Prostate gland (tissue), 2 donors: ENCODE results near the gene EPAS1. TPM values are rescaled to one million over a fixed set of nuclear protein-coding genes. Genes with fewer than 3 reads are reported as not detected.

ENCODE experiments used
- DNase-seq: peaks from one replicate; pipeline ENCODE4 v3.0.0-alpha.2; 2019; ENCODE audit warnings: low spot score
- H3K27ac ChIP-seq, 2 donors: fragments of 200-600 bp; sonication (generic); 2 replicates each; pipeline ENCODE4 v1.5.1; 2017 to 2019
- H3K27me3 ChIP-seq: fragments of 200-600 bp; sonication (generic); replicated peaks from 2 replicates; pipeline ENCODE4 v1.5.1; 2019; ENCODE audit not compliant: insufficient read depth
- H3K36me3 ChIP-seq, 2 donors: fragments of 200-600 bp; sonication (generic); 1 replicate in 1 of 2; 2 replicates in 1 of 2; pipeline versions ENCODE4 v1.5.1 to v1.8.1; 2017 to 2019
- H3K4me1 ChIP-seq: fragments of 200-600 bp; sonication (generic); replicated peaks from 2 replicates; pipeline ENCODE4 v1.5.1; 2019
- H3K4me3 ChIP-seq, 2 donors: fragments of 200-600 bp; sonication (generic); 2 replicates each; pipeline ENCODE4 v1.5.1; 2017 to 2019
- H3K9me3 ChIP-seq: fragments of 200-600 bp; sonication (generic); 2 replicates; pipeline ENCODE4 v1.5.1; 2017
- CTCF ChIP-seq, 4 experiments: fragments of 200-600 bp in 2 of 4; fragments of 450-650 bp in 2 of 4; sonication (generic) in 2 of 4; IDR thresholded peaks; 1 replicate in 3 of 4; 2 replicates in 1 of 4; pipeline ENCODE4 v1.5.1; 2016 to 2019; ENCODE audit warnings: antibody characterized with exemption in 4 of 4, mild to moderate bottlenecking in 2 of 4, moderate library complexity in 2 of 4
- POLR2A ChIP-seq: fragments of 450-650 bp; IDR thresholded peaks from one replicate; pipeline ENCODE4 v1.6.1; 2016; ENCODE audit warnings: antibody characterized with exemption, mild to moderate bottlenecking
- POLR2AphosphoS5 ChIP-seq: sonication (generic); formaldehyde crosslinking; IDR thresholded peaks from one replicate; pipeline ENCODE4 v1.6.1; 2017; ENCODE audit warnings: antibody characterized with exemption
- WGBS: methylation state at CpG from one replicate; pipeline ENCODE4 v1.1.5; 2018; 5-methylcytosine and 5-hydroxymethylcytosine counted together
- intact Hi-C: fragments of 100-400 bp; cut with DNase I; formaldehyde crosslinking; loops from one replicate; pipeline ENCODE4 v1.14.2; 2022
- total RNA-seq, 2 donors: library from RNA; depleted of rRNA; stranded (reverse); fragments of >200 nt; gene quantifications; one replicate each; pipeline ENCODE4 v1.1.0, GENCODE V29; 2016

EPAS1 gene
- total RNA-seq, 2 donors from 2014 or later = 109 to 356 TPM

- 94% methylated on average over 4 of the region's 4 CpGs for whole genome bisulfite sequencing
- Histone ChIP-seq H3K9me3 (no peaks in the 10 kb centered on the region), H3K4me3 (no peak overlapping the region), H3K27ac (no peak overlapping the region), H3K27me3 (no peaks in the 10 kb centered on the region), H3K4me1 (no peaks in the 10 kb centered on the region), H3K36me3 (no peaks in the 10 kb centered on the region)
- TF ChIP-seq CTCF (IDR thresholded peaks at IDR 0.05) (no peak), POLR2A (no peak)
- DNase-seq = no peak
- intact Hi-C loops = no loop called here
Observed at GRCh38 chr2:46327627-46328026, 30.4 kb downstream of the EPAS1 start.

GRCh38 chr2:46328291-46328690, 31.1 kb downstream of the EPAS1 start:
- H3K4me1 ChIP-seq = no peaks in the 10 kb centered on the region
- H3K27ac ChIP-seq = no peak overlapping the region
- no peaks in the 10 kb centered on the region for H3K36me3 ChIP-seq
- intact Hi-C loops = no loop called here
- no peak for DNase-seq
- H3K9me3 ChIP-seq = no peaks in the 10 kb centered on the region
- no peaks in the 10 kb centered on the region for H3K27me3 ChIP-seq
- WGBS = 100% methylated on average over 1 of the region's 1 CpG
- H3K4me3 ChIP-seq = no peak overlapping the region
- TF ChIP-seq CTCF (IDR thresholded peaks at IDR 0.05) (no peak), POLR2AphosphoS5 (no peak), POLR2A (no peak)

GRCh38 chr2:46328829-46329228, 31.6 kb downstream of the EPAS1 start:
- H3K9me3 ChIP-seq = no peaks in the 10 kb centered on the region
- intact Hi-C loops = no loop called here
- no peaks in the 10 kb centered on the region for H3K36me3 ChIP-seq
- no peak overlapping the region for H3K4me3 ChIP-seq
- WGBS = 95% methylated on average over 1 of the region's 1 CpG
- no peak overlapping the region for H3K27ac ChIP-seq
- no peak for DNase-seq
- H3K27me3 ChIP-seq = no peaks in the 10 kb centered on the region
- no peaks in the 10 kb centered on the region for H3K4me1 ChIP-seq
- TF ChIP-seq POLR2A (no peak), POLR2AphosphoS5 (no peak), CTCF (IDR thresholded peaks at IDR 0.05) (no peak)

GRCh38 chr2:46329340-46329739, 32.1 kb downstream of the EPAS1 start:
- H3K4me1 ChIP-seq = no peaks in the 10 kb centered on the region
- TF ChIP-seq POLR2A (no peak), CTCF (IDR thresholded peaks at IDR 0.05) (no peak), POLR2AphosphoS5 (no peak)

GRCh38 chr2:46329803-46330775, 32.9 kb downstream of the EPAS1 start:
- Histone ChIP-seq H3K27me3 (no peaks in the 10 kb centered on the region), H3K4me3 (no peak overlapping the region), H3K36me3 (no peaks in the 10 kb centered on the region), H3K4me1 (no peaks in the 10 kb centered on the region), H3K9me3 (no peaks in the 10 kb centered on the region), H3K27ac (no peak overlapping the region)
- intact Hi-C loops = no loop called here
- WGBS = 64% methylated on average over 7 of the region's 7 CpGs
- no peak for TF ChIP-seq CTCF (IDR thresholded peaks at IDR 0.05)
- no peak for TF ChIP-seq POLR2A
- TF ChIP-seq POLR2AphosphoS5 = no peak
- no peak for DNase-seq

More at GRCh38 chr2:46329340-46329739, 32.1 kb downstream of the EPAS1 start:
- Histone ChIP-seq H3K27me3 (no peaks in the 10 kb centered on the region), H3K4me3 (no peak overlapping the region), H3K36me3 (no peaks in the 10 kb centered on the region), H3K27ac (no peak overlapping the region), H3K9me3 (no peaks in the 10 kb centered on the region)
- WGBS = 95% methylated on average over 13 of the region's 13 CpGs
- intact Hi-C loops = no loop called here
- DNase-seq = no peak
